Vagina (tissue), 2 donors: Measurements from ENCODE around the gene VPS11.
"Not testable (repeated sequence)": the region's sequence is repeated elsewhere in the genome, so short reads cannot be mapped to it uniquely, and the experiment has no call there.

Experiments
- POLR2A ChIP-seq, 2 donors: fragments of 450-650 bp; IDR thresholded peaks; one replicate each; pipeline ENCODE4 v1.6.1; 2017; ENCODE audit warnings: antibody characterized with exemption in 2 of 2, mild to moderate bottlenecking in 2 of 2, moderate library complexity in 2 of 2
- POLR2AphosphoS5 ChIP-seq, 2 donors: sonication (generic); formaldehyde crosslinking; IDR thresholded peaks; one replicate each; pipeline ENCODE4 v1.9.0; 2017; ENCODE audit warnings: antibody characterized with exemption in 2 of 2, mild to moderate bottlenecking in 2 of 2, low read depth in 1 of 2; ENCODE audit not compliant: insufficient read depth in 1 of 2
- TF ChIP-seq, protein P1 (sequence below), 3 experiments: fragments of 450-650 bp in 2 of 3; fragments of 200-600 bp in 1 of 3; sonication (generic) in 1 of 3; IDR thresholded peaks; one replicate each; pipeline ENCODE4 v1.5.1; 2017 to 2019; ENCODE audit warnings: antibody characterized with exemption in 3 of 3, mild to moderate bottlenecking in 2 of 3, moderate library complexity in 2 of 3

GRCh38 chr11:119059128-119059527 is 8.5 kb upstream of the VPS11 start:
- not testable (repeated sequence) for TF ChIP-seq POLR2AphosphoS5 (IDR thresholded peaks at IDR 0.05; ENCODE audit: insufficient read depth in 1 of 2, low read depth in 1 of 2); POLR2A (IDR thresholded peaks at IDR 0.05)
- TF ChIP-seq, protein P1, sequence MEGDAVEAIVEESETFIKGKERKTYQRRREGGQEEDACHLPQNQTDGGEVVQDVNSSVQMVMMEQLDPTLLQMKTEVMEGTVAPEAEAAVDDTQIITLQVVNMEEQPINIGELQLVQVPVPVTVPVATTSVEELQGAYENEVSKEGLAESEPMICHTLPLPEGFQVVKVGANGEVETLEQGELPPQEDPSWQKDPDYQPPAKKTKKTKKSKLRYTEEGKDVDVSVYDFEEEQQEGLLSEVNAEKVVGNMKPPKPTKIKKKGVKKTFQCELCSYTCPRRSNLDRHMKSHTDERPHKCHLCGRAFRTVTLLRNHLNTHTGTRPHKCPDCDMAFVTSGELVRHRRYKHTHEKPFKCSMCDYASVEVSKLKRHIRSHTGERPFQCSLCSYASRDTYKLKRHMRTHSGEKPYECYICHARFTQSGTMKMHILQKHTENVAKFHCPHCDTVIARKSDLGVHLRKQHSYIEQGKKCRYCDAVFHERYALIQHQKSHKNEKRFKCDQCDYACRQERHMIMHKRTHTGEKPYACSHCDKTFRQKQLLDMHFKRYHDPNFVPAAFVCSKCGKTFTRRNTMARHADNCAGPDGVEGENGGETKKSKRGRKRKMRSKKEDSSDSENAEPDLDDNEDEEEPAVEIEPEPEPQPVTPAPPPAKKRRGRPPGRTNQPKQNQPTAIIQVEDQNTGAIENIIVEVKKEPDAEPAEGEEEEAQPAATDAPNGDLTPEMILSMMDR (IDR thresholded peaks at IDR 0.05): not testable (repeated sequence)
